Endothelial cell of umbilical vein (primary cell): ENCODE measurements around the gene LRIG1.

ENCODE experiments used
- CTCF ChIP-seq, 2 donors: IDR thresholded peaks; 1 replicate in 1 of 2; 2 replicates in 1 of 2; pipeline ENCODE4 v1.5.1; 2011; ENCODE audit warnings: low read length in 2 of 2, mild to moderate bottlenecking in 2 of 2, moderate library complexity in 2 of 2, control low read depth in 1 of 2, inconsistent platforms in 1 of 2, low read depth in 1 of 2; ENCODE audit not compliant: insufficient read depth in 1 of 2; ENCODE audit errors: extremely low read depth in 1 of 2
- EZH2 ChIP-seq: IDR thresholded peaks from 2 replicates; pipeline ENCODE4 v1.6.1; 2012; ENCODE audit warnings: borderline replicate concordance, low read depth, mild to moderate bottlenecking, moderate library complexity, low read length, inconsistent platforms; ENCODE audit not compliant: severe bottlenecking
- FOS ChIP-seq: IDR thresholded peaks from 2 replicates; pipeline ENCODE4 v1.6.1; 2011; ENCODE audit warnings: mild to moderate bottlenecking, low read length, moderate library complexity, borderline replicate concordance; ENCODE audit not compliant: insufficient read depth
- JUN ChIP-seq: IDR thresholded peaks from 2 replicates; pipeline ENCODE4 v1.6.1; 2011; ENCODE audit warnings: borderline replicate concordance, low read depth; ENCODE audit not compliant: insufficient read length, insufficient read depth
- MAX ChIP-seq: IDR thresholded peaks from 2 replicates; pipeline ENCODE4 v1.6.1; 2011; ENCODE audit not compliant: insufficient read depth, insufficient read length
- POLR2A ChIP-seq: IDR thresholded peaks from 2 replicates; pipeline ENCODE4 v1.6.1; 2012; ENCODE audit warnings: low read depth, mild to moderate bottlenecking, control low read depth, low read length
- POLR2AphosphoS5 ChIP-seq: IDR thresholded peaks from 2 replicates; pipeline ENCODE4 v1.6.1; 2012; ENCODE audit warnings: low read depth, mild to moderate bottlenecking, control low read depth, low read length, moderate library complexity; ENCODE audit not compliant: insufficient read depth

- TF ChIP-seq CTCF (IDR thresholded peaks at IDR 0.05; ENCODE audit: extremely low read depth in 1 of 2, insufficient read depth in 1 of 2, low read depth in 1 of 2, low read length in 2 of 2) (no peak), POLR2A (no peak), POLR2AphosphoS5 (no peak), EZH2 (no peak), FOS (no peak), MAX (no peak), JUN (no peak)
These were observed 7.2 kb downstream of the LRIG1 start for GRCh38 chr3:66493458-66494099.
